Activated T-helper 2 cell treated with anti-CD3 and anti-CD28 coated beads, Interferon-gamma antibody, Interleukin-2, Interleukin-4, amounts not matched to agents 10 μg/mL and 5 μg/mL and 100 μg/mL, durations not matched to agents 14 hours and 24 hours and 36 hours (primary cell): ENCODE data around the gene ZNF134. TPM values are rescaled to one million over a fixed set of nuclear protein-coding genes. Genes with fewer than 3 reads are reported as not detected.

Experiments used
- DNase-seq: peaks from one replicate; pipeline ENCODE4 v3.0.0; 2021; ENCODE audit warnings: low spot score
- H3K27ac Mint-ChIP-seq: one replicate; pipeline ENCODE4 v1.8.0; 2021; ENCODE audit warnings: mixed read lengths
- H3K27me3 Mint-ChIP-seq: one replicate; pipeline ENCODE4 v1.8.0; 2021; ENCODE audit warnings: low read depth, mixed read lengths
- H3K36me3 Mint-ChIP-seq: one replicate; pipeline ENCODE4 v1.8.0; 2021; ENCODE audit warnings: low read depth, mixed read lengths
- H3K4me1 Mint-ChIP-seq: one replicate; pipeline ENCODE4 v1.8.0; 2021; ENCODE audit warnings: low read depth, mixed read lengths
- H3K4me3 Mint-ChIP-seq: one replicate; pipeline ENCODE4 v1.8.0; 2021; ENCODE audit warnings: low read depth, mild to moderate bottlenecking, moderate library complexity, mixed read lengths
- H3K9me3 Mint-ChIP-seq: one replicate; pipeline ENCODE4 v1.8.0; 2021; ENCODE audit warnings: mixed read lengths
- intact Hi-C: fragments of 100-400 bp; cut with micrococcal nuclease; formaldehyde crosslinking; loops from one replicate; pipeline ENCODE4 v1.15.1; 2023
- total RNA-seq: library from RNA; stranded (reverse); gene quantifications from 2 replicates; pipeline ENCODE4 v1.2.3, GENCODE V29; 2022

The ZNF134 gene
- 7.9 and 8.5 TPM in 2 replicates for total RNA-seq

DNA sequence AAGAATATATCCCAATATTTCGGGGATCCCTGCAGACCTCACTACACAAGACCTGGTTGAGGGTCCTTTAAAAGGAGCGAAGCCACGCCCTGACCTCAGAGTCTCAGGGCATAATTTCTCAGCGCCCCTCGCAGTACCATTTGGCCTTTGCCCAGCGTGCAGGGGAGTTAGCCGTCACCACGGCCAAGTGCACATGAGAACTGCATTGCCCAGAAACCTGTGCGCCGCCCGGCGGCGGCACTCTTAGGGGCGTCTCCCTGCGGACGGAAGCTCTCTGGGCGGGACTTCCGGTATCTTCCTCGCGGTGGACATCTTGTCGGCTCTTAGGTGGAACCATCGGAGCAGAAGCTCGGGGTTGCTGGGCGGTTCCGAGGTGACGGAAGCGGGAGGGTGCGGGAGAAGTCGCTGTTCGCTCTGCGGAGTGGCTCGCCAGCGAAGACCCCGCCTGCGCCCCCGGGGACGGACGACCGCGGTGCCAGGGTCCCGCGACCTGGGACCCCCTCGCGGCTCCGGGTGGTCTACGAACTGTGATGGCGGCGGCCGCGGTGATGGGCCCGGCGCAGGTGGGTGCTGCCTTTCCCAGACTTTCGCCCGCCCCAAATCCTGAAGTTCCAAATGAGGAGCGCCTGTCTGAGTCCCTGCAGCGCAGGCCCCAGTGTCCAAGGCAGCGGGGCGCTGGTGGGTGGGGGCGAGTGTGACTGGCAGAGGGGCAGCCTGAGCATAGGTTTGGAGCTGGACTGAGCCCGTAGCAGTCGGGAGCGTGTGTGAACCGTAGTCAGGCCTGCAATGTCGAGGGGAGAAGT lies at the start of gene ZNF134:
TSS of gene ZNF134 (plus strand) at position 302 of the 803 bp plus-strand sequence. CDS start 5,227 bp downstream, outside the sequence.
- intact Hi-C loops = loop anchor here (1.0 to 2.0 kb wide), 3 partner anchors 19 to 179 kb away; partner anchors contain the start of genes ZNF211, ZNF416 and ZNF749
- peak; percentile 84 for DNase-seq
- Mint-ChIP-seq H3K9me3 (peaks cover 76% of the 10 kb centered on the region), H3K4me3 (peak within 1 kb of the TSS; percentile 92), H3K27ac (peak within 1 kb of the TSS; percentile 61), H3K27me3 (no peaks in the 10 kb centered on the region), H3K4me1 (peaks cover 9% of the 10 kb centered on the region), H3K36me3 (peaks cover 49% of the 10 kb centered on the region)

DNA sequence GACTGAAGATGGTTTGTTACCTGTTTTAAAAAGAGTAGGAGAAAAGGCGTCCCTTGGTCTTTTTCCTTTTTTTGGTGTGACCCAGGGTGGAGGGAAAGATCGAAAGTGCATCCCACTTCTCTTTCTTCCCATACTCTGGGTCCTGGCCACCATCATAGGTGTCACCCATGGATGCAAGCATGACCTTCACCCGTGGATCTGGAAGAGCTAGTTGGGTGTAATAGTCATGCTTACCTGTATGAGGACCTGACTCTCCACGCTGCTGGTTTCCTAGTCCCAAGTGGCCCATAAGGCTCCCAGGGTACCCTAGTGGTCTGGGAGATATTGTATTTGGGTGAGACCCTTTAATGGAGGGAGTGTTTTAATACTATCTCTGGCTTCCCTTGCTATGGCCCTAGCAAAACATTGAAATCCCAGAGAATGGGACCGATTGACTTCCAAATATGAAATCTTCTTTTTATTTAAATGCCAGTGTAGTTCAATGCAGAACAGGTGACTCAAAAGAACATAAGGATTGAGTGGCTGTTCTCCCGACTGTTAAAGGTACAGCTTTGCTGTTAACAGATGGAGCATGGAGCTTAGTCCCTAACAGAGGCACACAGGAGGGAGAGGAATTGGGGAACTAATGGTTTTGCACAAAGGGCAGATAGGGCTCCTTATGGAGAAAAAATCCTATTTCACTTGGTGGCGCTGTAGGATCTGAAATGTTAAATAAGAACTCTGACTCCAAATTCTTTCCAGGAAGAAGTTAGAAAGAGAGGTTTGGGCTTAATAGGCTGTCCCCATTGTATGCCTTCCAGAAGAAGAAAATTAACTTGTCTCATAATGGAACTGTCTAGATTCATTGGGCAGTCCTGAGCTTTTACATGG lies 47.4 kb upstream of the ZNF134 start:
- Mint-ChIP-seq H3K4me3 (no peak overlapping the region), H3K27me3 (no peaks in the 10 kb centered on the region), H3K4me1 (no peaks in the 10 kb centered on the region), H3K36me3 (peaks cover 9% of the 10 kb centered on the region), H3K9me3 (peaks cover 78% of the 10 kb centered on the region), H3K27ac (no peak overlapping the region)
- no peak for DNase-seq
- intact Hi-C loops = no loop called here

DNA sequence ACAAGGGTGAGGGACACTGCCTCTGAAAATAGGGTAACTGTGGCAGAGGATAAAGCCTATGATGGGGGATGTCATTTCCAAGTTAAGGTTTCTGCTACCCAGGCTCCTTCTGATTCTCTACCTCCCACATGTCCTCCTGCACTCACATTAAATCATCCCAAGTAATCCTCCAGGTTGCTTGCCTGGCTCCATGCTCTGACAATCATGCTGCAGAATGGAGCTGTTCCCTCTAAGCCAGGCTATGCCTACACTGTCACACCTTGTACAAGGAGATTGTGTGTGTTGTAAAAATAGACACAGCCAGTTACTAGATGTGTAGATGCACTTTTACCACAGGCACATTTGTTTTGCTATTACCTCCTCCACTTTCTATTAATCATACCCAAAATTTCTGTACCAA lies 43.3 kb upstream of the ZNF134 start:
- DNase-seq = no peak
- peaks cover 89% of the 10 kb centered on the region for H3K9me3 Mint-ChIP-seq
- no peak overlapping the region for H3K4me3 Mint-ChIP-seq
- H3K27ac Mint-ChIP-seq = no peak overlapping the region
- no peaks in the 10 kb centered on the region for H3K27me3 Mint-ChIP-seq
- intact Hi-C loops = loop anchor here (10.0 kb wide), 1 partner anchor 244 kb away; the partner anchor contains the start of gene ZNF552
- H3K36me3 Mint-ChIP-seq = peaks cover 50% of the 10 kb centered on the region
- H3K4me1 Mint-ChIP-seq = no peaks in the 10 kb centered on the region

DNA sequence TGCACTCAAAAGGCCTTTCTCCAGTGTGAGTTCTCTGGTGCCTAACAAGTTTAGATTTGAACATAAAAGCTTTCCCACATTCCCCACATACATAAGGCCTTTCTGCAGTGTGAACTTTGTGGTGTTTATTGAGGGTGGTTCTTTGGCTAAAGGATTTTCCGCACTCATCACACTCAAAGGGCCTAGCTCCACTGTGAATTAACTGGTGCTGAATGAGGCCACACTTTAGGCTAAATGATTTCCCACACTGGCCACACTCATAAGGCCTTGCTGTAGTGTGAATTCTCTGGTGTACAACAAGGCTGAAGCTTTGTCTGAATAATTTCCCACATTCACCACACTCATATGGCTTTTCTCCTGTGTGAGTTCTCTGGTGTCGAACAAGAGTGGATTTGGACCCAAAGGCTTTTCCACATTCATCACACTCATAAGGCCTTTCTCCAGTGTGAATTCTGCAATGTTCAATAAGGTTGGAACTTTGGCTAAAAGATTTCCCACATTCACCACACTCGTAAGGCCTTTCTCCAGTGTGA lies 41.6 kb upstream of the ZNF134 start:
- peaks cover 2% of the 10 kb centered on the region for H3K4me1 Mint-ChIP-seq
- H3K4me3 Mint-ChIP-seq = no peak overlapping the region
- intact Hi-C loops = loop anchor here (10.0 kb wide), 1 partner anchor 242 kb away; the partner anchor contains the start of gene ZNF552
- peaks cover 67% of the 10 kb centered on the region for H3K36me3 Mint-ChIP-seq
- DNase-seq = no peak
- H3K27me3 Mint-ChIP-seq = no peaks in the 10 kb centered on the region
- H3K27ac Mint-ChIP-seq = no peak overlapping the region
- H3K9me3 Mint-ChIP-seq = peaks cover 89% of the 10 kb centered on the region

DNA sequence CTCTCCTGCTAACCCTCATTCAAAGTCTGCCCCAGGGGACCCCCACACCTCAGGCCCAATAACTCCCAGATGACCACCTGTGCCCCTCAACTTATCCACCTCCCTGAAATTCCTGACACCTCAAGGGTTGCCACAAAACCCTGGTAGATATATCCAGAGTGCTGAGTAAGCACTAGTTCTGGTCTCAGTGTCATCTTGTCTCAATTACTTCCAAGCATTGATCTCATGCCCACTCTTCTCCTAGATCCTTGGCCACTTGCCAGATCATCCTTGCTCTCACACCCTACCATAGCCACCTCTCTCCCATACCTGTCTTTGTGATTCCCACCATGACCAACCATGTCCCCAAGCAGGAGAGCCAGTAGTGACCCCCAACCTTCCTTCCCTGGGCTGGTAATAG lies 37.4 kb upstream of the ZNF134 start:
- H3K27me3 Mint-ChIP-seq = no peaks in the 10 kb centered on the region
- H3K4me3 Mint-ChIP-seq = peak overlapping the region; percentile 2
- no peak overlapping the region for H3K27ac Mint-ChIP-seq
- intact Hi-C loops = loop anchor here (5.0 to 10.0 kb wide), 2 partner anchors 89 to 238 kb away; partner anchors contain the start of genes ZNF419 and ZNF552
- peaks cover 13% of the 10 kb centered on the region for H3K4me1 Mint-ChIP-seq
- no peak for DNase-seq
- peaks cover 73% of the 10 kb centered on the region for H3K36me3 Mint-ChIP-seq
- H3K9me3 Mint-ChIP-seq = peaks cover 77% of the 10 kb centered on the region

DNA sequence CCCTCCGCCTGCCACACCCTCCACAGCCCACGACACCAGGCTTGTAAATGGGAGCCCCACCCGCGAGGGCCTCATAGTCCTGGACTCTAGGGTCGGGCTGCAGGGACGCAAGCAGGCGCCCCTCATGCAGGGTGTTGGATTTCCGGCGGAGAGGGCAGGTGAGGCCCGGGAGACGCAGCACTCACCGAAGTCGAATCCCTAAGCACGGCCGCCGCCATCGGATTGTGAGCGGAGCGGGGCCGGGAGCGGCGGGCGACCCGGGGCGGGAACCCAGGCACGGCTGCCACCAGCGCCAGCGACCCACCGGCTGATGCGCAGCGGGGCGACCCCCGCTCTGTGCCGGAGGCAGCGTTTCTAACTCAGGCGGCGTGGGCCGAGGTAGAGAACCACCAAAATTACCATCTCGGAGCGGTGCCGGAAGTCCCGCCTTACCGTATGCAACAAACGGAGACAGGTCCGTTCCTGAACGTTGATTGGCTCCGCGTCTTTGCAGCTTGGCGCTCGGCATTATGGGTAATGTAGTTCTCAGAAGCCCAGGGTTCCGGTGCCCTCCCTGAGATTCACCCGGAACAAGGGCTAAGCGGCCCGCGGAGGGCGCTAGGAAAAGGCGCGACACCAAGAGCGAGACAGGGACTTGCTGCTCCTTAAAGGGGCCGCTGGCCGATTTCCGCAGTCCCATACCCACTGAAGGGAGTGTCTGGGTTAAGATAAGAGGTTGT lies 35.4 kb upstream of the ZNF134 start, which contains the start of gene ZNF416:
TSS of gene ZNF416 (minus strand) at position 425 of the 719 bp plus-strand sequence. CDS start at position 218, 207 bp downstream.
- peaks cover 66% of the 10 kb centered on the region for H3K9me3 Mint-ChIP-seq
- no peaks in the 10 kb centered on the region for H3K27me3 Mint-ChIP-seq
- intact Hi-C loops = loop anchor here (1.0 to 10.0 kb wide), 8 partner anchors 19 to 236 kb away; partner anchors contain the start of genes ZNF134, ZNF17, ZNF419 and ZNF530
- H3K4me3 Mint-ChIP-seq = peak within 1 kb of the TSS; percentile 79
- DNase-seq = peak; percentile 95
- peaks cover 59% of the 10 kb centered on the region for H3K36me3 Mint-ChIP-seq
- peaks cover 13% of the 10 kb centered on the region for H3K4me1 Mint-ChIP-seq
- H3K27ac Mint-ChIP-seq = peak within 1 kb of the TSS; percentile 76

DNA sequence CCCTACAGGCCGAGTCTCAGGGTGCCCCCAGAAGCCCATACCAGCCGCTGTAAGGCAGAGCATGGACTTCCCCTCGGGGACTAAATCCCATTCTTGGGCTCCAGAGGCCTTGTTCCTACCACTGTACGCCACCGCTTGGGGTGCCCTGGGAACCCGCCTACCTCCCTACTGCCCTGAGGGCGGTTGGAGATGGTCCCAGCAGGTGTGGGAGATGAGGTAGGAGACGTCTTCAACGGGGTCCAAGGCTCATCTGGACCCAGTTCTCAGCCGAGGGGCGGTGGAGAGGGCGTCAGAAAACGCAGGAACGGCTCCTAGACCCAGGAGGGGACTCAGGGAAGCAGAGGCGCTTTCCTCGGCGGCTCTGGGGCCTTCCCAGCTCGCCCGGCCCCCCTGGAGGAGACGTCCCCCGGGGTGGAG lies 30.9 kb upstream of the ZNF134 start:
- no peak overlapping the region for H3K27ac Mint-ChIP-seq

DNA sequence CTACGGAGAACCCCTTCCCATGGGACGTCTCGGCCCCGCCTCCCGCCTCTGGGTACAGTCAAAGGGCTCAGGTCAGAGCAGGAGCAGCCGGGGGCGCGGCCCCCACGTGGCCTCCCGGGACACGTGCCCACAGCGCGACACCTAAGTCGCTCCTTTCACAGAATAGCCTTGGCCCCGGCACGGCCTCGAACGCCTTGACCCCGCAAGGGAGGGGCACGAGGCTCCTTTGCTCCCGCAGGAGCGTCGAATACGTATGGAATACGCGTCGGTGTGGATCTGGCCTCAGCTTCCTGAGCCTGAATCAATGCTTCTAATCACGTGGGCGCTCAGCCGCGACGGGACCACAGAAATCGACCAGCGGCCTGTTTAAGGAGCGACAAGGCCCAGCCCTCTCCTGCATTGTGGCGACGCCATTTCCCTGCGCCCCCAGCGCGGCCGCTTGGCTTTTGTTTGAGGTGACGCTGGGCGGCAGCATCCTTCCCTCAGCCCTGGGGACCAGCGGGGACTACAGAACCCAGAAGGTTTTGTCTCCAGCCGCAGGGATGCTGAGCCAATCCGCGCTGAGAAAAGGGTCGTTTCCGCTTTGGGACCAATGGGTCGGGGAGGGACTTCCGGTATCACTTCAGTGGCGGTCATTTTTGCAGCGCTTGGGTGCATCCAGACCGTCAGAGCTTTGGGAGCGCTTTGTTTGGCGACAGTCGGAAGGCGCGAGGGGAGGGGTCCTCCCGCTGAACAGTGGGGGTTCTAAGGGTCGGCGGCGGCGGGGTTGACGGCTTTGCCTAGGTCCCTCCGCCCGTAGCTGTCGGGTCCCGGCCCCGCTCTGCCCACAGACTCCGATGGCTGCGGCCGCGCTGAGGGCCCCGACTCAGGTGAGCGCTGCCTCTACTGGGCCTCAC lies 30.3 kb upstream of the ZNF134 start, which contains the start of gene ZIK1:
TSS of gene ZIK1 (plus strand) at position 625 of the 896 bp plus-strand sequence. CDS start at position 837, 212 bp downstream.
- intact Hi-C loops = loop anchor here (1.0 kb wide), 1 partner anchor 50 kb away; the partner anchor contains the start of gene ZNF211
- H3K27ac Mint-ChIP-seq = peak within 1 kb of the TSS; percentile 79
- DNase-seq = peak; percentile 77
- peaks cover 67% of the 10 kb centered on the region for H3K9me3 Mint-ChIP-seq
- peaks cover 60% of the 10 kb centered on the region for H3K36me3 Mint-ChIP-seq
- H3K27me3 Mint-ChIP-seq = no peaks in the 10 kb centered on the region
- peaks cover 11% of the 10 kb centered on the region for H3K4me1 Mint-ChIP-seq
- H3K4me3 Mint-ChIP-seq = peak within 1 kb of the TSS; percentile 92

More for the DNA sequence above, 30.9 kb upstream of the ZNF134 start:
- DNase-seq = no peak
- Mint-ChIP-seq H3K9me3 (peaks cover 63% of the 10 kb centered on the region), H3K27me3 (no peaks in the 10 kb centered on the region), H3K36me3 (peaks cover 56% of the 10 kb centered on the region), H3K4me1 (peaks cover 12% of the 10 kb centered on the region), H3K4me3 (no peak overlapping the region)
- intact Hi-C loops = no loop called here

DNA sequence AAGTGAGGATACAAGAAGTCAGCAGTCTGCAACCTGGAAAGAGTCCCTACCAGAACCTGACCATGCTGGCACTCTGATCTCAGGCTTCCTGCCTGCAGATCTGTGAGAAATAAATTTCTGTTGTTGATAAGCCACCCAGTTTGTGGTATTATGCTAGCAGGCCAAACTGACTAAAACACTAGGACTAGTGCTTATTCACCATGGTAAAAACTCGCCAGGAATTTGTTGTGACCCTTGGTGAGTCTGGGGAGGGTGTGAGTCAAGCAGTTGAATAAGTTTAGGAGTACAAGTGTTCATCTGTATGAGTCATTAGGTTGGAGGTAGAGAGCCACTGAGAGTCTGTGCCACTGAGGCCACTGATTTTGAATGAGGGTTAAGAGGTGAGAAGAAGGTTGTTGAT lies 26.5 kb upstream of the ZNF134 start:
- H3K27me3 Mint-ChIP-seq = no peaks in the 10 kb centered on the region
- H3K9me3 Mint-ChIP-seq = peaks cover 83% of the 10 kb centered on the region
- no peak overlapping the region for H3K4me3 Mint-ChIP-seq
- H3K36me3 Mint-ChIP-seq = peaks cover 80% of the 10 kb centered on the region
- H3K27ac Mint-ChIP-seq = no peak overlapping the region
- peaks cover 8% of the 10 kb centered on the region for H3K4me1 Mint-ChIP-seq
- DNase-seq = no peak
- intact Hi-C loops = no loop called here

DNA sequence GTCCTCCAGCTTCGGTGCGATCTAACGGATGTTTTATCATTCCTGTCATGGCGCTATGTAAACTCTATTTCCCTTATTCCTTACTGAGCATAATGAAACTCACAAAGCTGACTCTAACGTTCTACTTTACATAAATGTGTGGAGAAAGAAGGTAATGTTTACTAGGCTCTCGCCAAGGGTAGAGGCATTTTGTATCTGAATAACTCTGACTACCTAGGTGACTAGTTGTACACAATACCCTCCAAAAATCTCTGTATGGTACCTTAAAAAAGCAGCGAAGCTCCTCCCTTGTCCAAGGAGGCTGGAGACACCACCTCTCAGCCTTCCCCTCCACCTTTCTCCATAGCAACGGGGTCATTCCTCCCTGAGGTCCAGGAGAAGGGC lies 14.7 kb upstream of the ZNF134 start:
- H3K4me1 Mint-ChIP-seq = peaks cover 10% of the 10 kb centered on the region
- peaks cover 38% of the 10 kb centered on the region for H3K36me3 Mint-ChIP-seq
- H3K9me3 Mint-ChIP-seq = peaks cover 53% of the 10 kb centered on the region
- intact Hi-C loops = loop anchor here (1.0 to 5.0 kb wide), 4 partner anchors 20 to 83 kb away; partner anchors contain the start of genes ZNF211, ZNF550 and ZNF551
- DNase-seq = no peak
- H3K4me3 Mint-ChIP-seq = peak overlapping the region; percentile 80
- no peaks in the 10 kb centered on the region for H3K27me3 Mint-ChIP-seq
- H3K27ac Mint-ChIP-seq = no peak overlapping the region
